T-cell (primary cell): ENCODE measurements around the gene RIF1. TPM values are rescaled to one million over a fixed set of nuclear protein-coding genes. Genes with fewer than 3 reads are reported as not detected.

ENCODE experiments used
- ATAC-seq, 4 experiments: fragments of 200-7000 bp in 3 of 4; fragments of 150-1000 bp in 1 of 4; cut with Tn5 transposase; replicated peaks in 1 of 4; 1 replicate in 3 of 4; 2 replicates in 1 of 4; pipeline ENCODE4 v1.10.0; 2021; ENCODE audit warnings: moderate library complexity in 3 of 4, mild to moderate bottlenecking in 2 of 4, moderate number of reproducible peaks in 1 of 4
- CTCF ChIA-PET, 2 donors: fragments of 300-600 bp; sonication (Branson Sonifier 250); formaldehyde crosslinking; loops; one replicate each; lab custom pipeline; 2022; ENCODE audit warnings: antibody characterized with exemption in 2 of 2; lab: Charles Lee
- POLR2A ChIA-PET, 2 donors: fragments of 300-600 bp; sonication (Branson Sonifier 250); formaldehyde crosslinking; loops; one replicate each; lab custom pipeline; 2022; ENCODE audit warnings: antibody characterized with exemption in 2 of 2; lab: Charles Lee
- DNase-seq, 35 experiments: peaks; one replicate each; pipeline versions ENCODE4 v3.0.0 to v3.0.0-alpha.2; 2013 to 2023
- H3K27ac ChIP-seq: one replicate; pipeline ENCODE4 v1.5.1; 2013; ENCODE audit warnings: low read length
- H3K27me3 ChIP-seq, 2 experiments: replicated peaks in 1 of 2; 1 replicate in 1 of 2; 2 replicates in 1 of 2; pipeline versions ENCODE4 v1.6.1 to v1.7.0; 2013; ENCODE audit warnings: low read length in 1 of 2, mixed read lengths in 1 of 2; ENCODE audit not compliant: control insufficient read depth in 2 of 2, insufficient read depth in 2 of 2; ENCODE audit errors: extremely low read depth in 1 of 2
- H3K36me3 ChIP-seq, 2 donors: 1 replicate in 1 of 2; 2 replicates in 1 of 2; pipeline versions ENCODE4 v1.6.1 to v1.7.0; 2013; ENCODE audit warnings: low read length in 1 of 2; ENCODE audit not compliant: control insufficient read depth in 2 of 2, insufficient read depth in 1 of 2; ENCODE audit errors: extremely low read depth in 1 of 2
- H3K4me1 ChIP-seq, 2 experiments: 1 replicate in 1 of 2; 2 replicates in 1 of 2; pipeline versions ENCODE4 v1.6.1 to v1.7.0; 2013; ENCODE audit warnings: low read length in 2 of 2, mixed read lengths in 1 of 2; ENCODE audit not compliant: insufficient read depth in 2 of 2, control insufficient read depth in 1 of 2; ENCODE audit errors: extremely low read depth in 1 of 2
- H3K4me3 ChIP-seq, 2 donors: 1 replicate in 1 of 2; 2 replicates in 1 of 2; pipeline versions ENCODE4 v1.5.1 to v1.7.0; 2013; ENCODE audit warnings: mild to moderate bottlenecking in 2 of 2, low read length in 1 of 2, moderate library complexity in 1 of 2; ENCODE audit not compliant: control insufficient read depth in 1 of 2; ENCODE audit errors: extremely low read depth in 1 of 2
- H3K9me3 ChIP-seq: 2 replicates; pipeline ENCODE4 v1.7.0; 2013
- H3K27ac Mint-ChIP-seq, 2 donors: one replicate each; pipeline ENCODE4 v1.8.0; 2020 to 2021; ENCODE audit warnings: mild to moderate bottlenecking in 2 of 2, mixed read lengths in 2 of 2
- H3K27me3 Mint-ChIP-seq, 2 donors: one replicate each; pipeline ENCODE4 v1.8.0; 2021 to 2022; ENCODE audit warnings: mixed read lengths in 2 of 2
- H3K36me3 Mint-ChIP-seq: one replicate; pipeline ENCODE4 v1.8.0; 2021; ENCODE audit warnings: mixed read lengths
- H3K4me1 Mint-ChIP-seq, 3 donors: one replicate each; pipeline ENCODE4 v1.8.0; 2020 to 2022; ENCODE audit warnings: mixed read lengths in 3 of 3, mild to moderate bottlenecking in 1 of 3
- H3K4me3 Mint-ChIP-seq, 3 donors: one replicate each; pipeline ENCODE4 v1.8.0; 2020 to 2022; ENCODE audit warnings: mild to moderate bottlenecking in 3 of 3, mixed read lengths in 3 of 3, moderate library complexity in 3 of 3
- H3K9me3 Mint-ChIP-seq, 3 donors: one replicate each; pipeline ENCODE4 v1.8.0; 2020 to 2022; ENCODE audit warnings: mixed read lengths in 3 of 3
- WGBS: methylation state at CpG from one replicate; pipeline ENCODE4 v1.1.5; 2013; ENCODE audit warnings: missing lambda C conversion rate; ENCODE audit not compliant: insufficient coverage; 5-methylcytosine and 5-hydroxymethylcytosine counted together
- total RNA-seq, 35 experiments: library from RNA in 6 of 35; stranded (reverse) in 6 of 35; fragments of 120-200 nt in 1 of 35; gene quantifications; one replicate each; pipeline versions ENCODE4 v1.2.1 to v1.2.4 and lab custom pipeline; 2013 to 2026

RIF1 gene
- total RNA-seq, 5 donors from 2014 or later (not counting 1 experiment from before 2014, with no cell fraction given): 46.6 to 68.3 (median 58.3) TPM

- no peaks in the 10 kb centered on the region for H3K36me3 ChIP-seq
- H3K4me1 ChIP-seq: no peaks in the 10 kb centered on the region
- no peak overlapping the region for H3K4me3 Mint-ChIP-seq
- peaks cover 4 to 6% (median 4%) of the 10 kb centered on the region in 3 donors for H3K4me1 Mint-ChIP-seq
- no peak for ATAC-seq
- H3K4me3 ChIP-seq: no peak overlapping the region
- no peaks in the 10 kb centered on the region for H3K36me3 Mint-ChIP-seq
- H3K9me3 Mint-ChIP-seq: no peaks in the 10 kb centered on the region
- DNase-seq: peak in 1 of 35 experiments; percentile 28
- no CpG with 5 or more reads among the region's 4 CpGs for WGBS
- no peaks in the 10 kb centered on the region for H3K9me3 ChIP-seq
- H3K27ac ChIP-seq: no peak overlapping the region
- POLR2A ChIA-PET: no interaction called here
- H3K27ac Mint-ChIP-seq: no peak overlapping the region
- CTCF ChIA-PET: interaction anchor here in 1 of 2 donors (0.5 kb wide), 1 partner anchor 210 kb away, joined by 3 read pairs; no protein-coding TSS in a partner anchor
- no peaks in the 10 kb centered on the region for H3K27me3 Mint-ChIP-seq
- no peaks in the 10 kb centered on the region for H3K27me3 ChIP-seq
Observed at GRCh38 chr2:151379169-151379568, 30.5 kb upstream of the RIF1 start.

GRCh38 chr2:151380580-151381235 lies 29.0 kb upstream of the RIF1 start:
- WGBS: 100% methylated on average over 2 of the region's 6 CpGs
- H3K4me3 Mint-ChIP-seq: no peak overlapping the region
- no peak for DNase-seq
- no peaks in the 10 kb centered on the region for H3K36me3 ChIP-seq
- H3K9me3 Mint-ChIP-seq: no peaks in the 10 kb centered on the region
- POLR2A ChIA-PET: no interaction called here
- H3K27me3 Mint-ChIP-seq: no peaks in the 10 kb centered on the region
- H3K27ac ChIP-seq: no peak overlapping the region
- H3K27me3 ChIP-seq: no peaks in the 10 kb centered on the region
- H3K4me1 Mint-ChIP-seq: peaks cover 4 to 6% (median 4%) of the 10 kb centered on the region in 3 donors
- no peak for ATAC-seq
- no peaks in the 10 kb centered on the region for H3K9me3 ChIP-seq
- no peaks in the 10 kb centered on the region for H3K4me1 ChIP-seq
- no peak overlapping the region for H3K4me3 ChIP-seq
- H3K36me3 Mint-ChIP-seq: no peaks in the 10 kb centered on the region
- CTCF ChIA-PET: interaction anchor here in 1 of 2 donors (0.6 kb wide), 1 partner anchor 29 kb away, joined by 3 read pairs; no protein-coding TSS in a partner anchor
- no peak overlapping the region for H3K27ac Mint-ChIP-seq

- Histone ChIP-seq H3K27me3 (no peaks in the 10 kb centered on the region), H3K27ac (no peak overlapping the region), H3K4me1 (no peaks in the 10 kb centered on the region), H3K36me3 (no peaks in the 10 kb centered on the region), H3K4me3 (no peak overlapping the region), H3K9me3 (no peaks in the 10 kb centered on the region)
- Mint-ChIP-seq H3K4me1 (peaks cover 4 to 6% (median 4%) of the 10 kb centered on the region in 3 donors), H3K36me3 (no peaks in the 10 kb centered on the region), H3K9me3 (no peaks in the 10 kb centered on the region), H3K27me3 (no peaks in the 10 kb centered on the region), H3K4me3 (no peak overlapping the region), H3K27ac (no peak overlapping the region)
- ChIA-PET POLR2A (no interaction called here), CTCF (no interaction called here)
- WGBS: 100% methylated on average over 2 of the region's 2 CpGs
- no peak for DNase-seq
- no peak for ATAC-seq
Observed at GRCh38 chr2:151381266-151381665, 28.4 kb upstream of the RIF1 start.

- H3K27me3 Mint-ChIP-seq: peaks cover 3 to 6% of the 10 kb centered on the region in 2 donors
- POLR2A ChIA-PET: no interaction called here
- no peaks in the 10 kb centered on the region for H3K9me3 Mint-ChIP-seq
- Histone ChIP-seq H3K27me3 (peaks cover 0 to 6% of the 10 kb centered on the region in 2 experiments), H3K9me3 (no peaks in the 10 kb centered on the region), H3K4me1 (no peaks in the 10 kb centered on the region), H3K4me3 (no peak overlapping the region), H3K27ac (no peak overlapping the region), H3K36me3 (no peaks in the 10 kb centered on the region)
- CTCF ChIA-PET: no interaction called here
- ATAC-seq: no peak
- DNase-seq: no peak
- no peak overlapping the region for H3K4me3 Mint-ChIP-seq
- whole genome bisulfite sequencing: no CpG with 5 or more reads among the region's 4 CpGs
- H3K27ac Mint-ChIP-seq: no peak overlapping the region
- no peaks in the 10 kb centered on the region for H3K4me1 Mint-ChIP-seq
- H3K36me3 Mint-ChIP-seq: no peaks in the 10 kb centered on the region
Observed at GRCh38 chr2:151388011-151388410, 21.7 kb upstream of the RIF1 start.

- Mint-ChIP-seq H3K4me3 (no peak overlapping the region), H3K4me1 (no peaks in the 10 kb centered on the region), H3K36me3 (no peaks in the 10 kb centered on the region), H3K27me3 (peaks cover 3 to 9% of the 10 kb centered on the region in 2 donors), H3K27ac (no peak overlapping the region), H3K9me3 (peaks cover 0 to 5% (median 0%) of the 10 kb centered on the region in 3 donors)
- CTCF ChIA-PET: no interaction called here
- DNase-seq: no peak
- Histone ChIP-seq H3K27ac (no peak overlapping the region), H3K27me3 (peaks cover 0 to 6% of the 10 kb centered on the region in 2 experiments), H3K36me3 (no peaks in the 10 kb centered on the region), H3K4me1 (no peaks in the 10 kb centered on the region), H3K4me3 (no peak overlapping the region), H3K9me3 (no peaks in the 10 kb centered on the region)
- no CpG with 5 or more reads among the region's 2 CpGs for WGBS
- ATAC-seq: no peak
- POLR2A ChIA-PET: interaction anchor here in 1 of 2 donors (0.6 kb wide), 1 partner anchor 18 kb away, joined by 5 read pairs; no protein-coding TSS in a partner anchor
Observed at GRCh38 chr2:151391436-151391835, 18.3 kb upstream of the RIF1 start.

GRCh38 chr2:151394509-151394908 lies 15.2 kb upstream of the RIF1 start:
- H3K36me3 ChIP-seq: no peaks in the 10 kb centered on the region
- H3K4me3 Mint-ChIP-seq: no peak overlapping the region
- H3K4me1 ChIP-seq: no peaks in the 10 kb centered on the region
- H3K4me3 ChIP-seq: no peak overlapping the region
- CTCF ChIA-PET: no interaction called here
- DNase-seq (no peak), ATAC-seq (no peak)
- H3K9me3 Mint-ChIP-seq: peaks cover 0 to 5% (median 0%) of the 10 kb centered on the region in 3 donors
- H3K27me3 ChIP-seq: peaks cover 0 to 6% of the 10 kb centered on the region in 2 experiments
- POLR2A ChIA-PET: no interaction called here
- no peaks in the 10 kb centered on the region for H3K9me3 ChIP-seq
- 93% methylated on average over 1 of the region's 4 CpGs for WGBS
- no peaks in the 10 kb centered on the region for H3K36me3 Mint-ChIP-seq
- peaks cover 3 to 9% of the 10 kb centered on the region in 2 donors for H3K27me3 Mint-ChIP-seq
- H3K27ac Mint-ChIP-seq: no peak overlapping the region
- H3K4me1 Mint-ChIP-seq: no peaks in the 10 kb centered on the region
- H3K27ac ChIP-seq: no peak overlapping the region
